WTC11 (cell line): ENCODE results near the gene CNOT1. TPM values are rescaled to one million over a fixed set of nuclear protein-coding genes. Genes with fewer than 3 reads are reported as not detected.

Source experiments
- ATAC-seq: fragments of 200-7000 bp; cut with Tn5 transposase; 2 replicates; pipeline ENCODE4 v1.10.0; 2021; ENCODE audit warnings: mild to moderate bottlenecking, moderate library complexity
- CTCF ChIA-PET: fragments of 300-600 bp; sonication (Branson Sonifier 250); formaldehyde crosslinking; loops from one replicate; lab custom pipeline; 2021; ENCODE audit warnings: antibody characterized with exemption; lab: Charles Lee
- POLR2A ChIA-PET: fragments of 350-600 bp; sonication (Branson Sonifier 250); formaldehyde crosslinking; loops from one replicate; lab custom pipeline; 2021; ENCODE audit warnings: antibody characterized with exemption; lab: Charles Lee
- DNase-seq: peaks from one replicate; pipeline ENCODE4 v3.0.0; 2021; ENCODE audit warnings: low spot score
- H3K27ac Mint-ChIP-seq: 2 replicates; pipeline ENCODE4 v1.8.0; 2021; ENCODE audit warnings: mixed read lengths
- H3K27me3 Mint-ChIP-seq: 2 replicates; pipeline ENCODE4 v1.8.0; 2021; ENCODE audit warnings: low read depth, mild to moderate bottlenecking, moderate library complexity, mixed read lengths
- H3K36me3 Mint-ChIP-seq: 2 replicates; pipeline ENCODE4 v1.8.0; 2021; ENCODE audit warnings: mixed read lengths
- H3K4me1 Mint-ChIP-seq: 2 replicates; pipeline ENCODE4 v1.8.0; 2022; ENCODE audit warnings: mixed read lengths
- H3K4me3 Mint-ChIP-seq: 2 replicates; pipeline ENCODE4 v1.8.0; 2021; ENCODE audit warnings: mild to moderate bottlenecking, moderate library complexity, mixed read lengths
- H3K9me3 Mint-ChIP-seq: 2 replicates; pipeline ENCODE4 v1.8.0; 2021; ENCODE audit warnings: mixed read lengths
- CTCF ChIP-seq: fragments of 200-600 bp; IDR thresholded peaks from 2 replicates; pipeline ENCODE4 v1.8.0; 2022; ENCODE audit warnings: antibody characterized with exemption
- FOXJ3 ChIP-seq: sonication (generic); formaldehyde crosslinking; IDR thresholded peaks from 2 replicates; pipeline ENCODE4 v1.9.0; 2021; ENCODE audit warnings: missing genetic modification reagents, mild to moderate bottlenecking, borderline replicate concordance
- FOXP4 ChIP-seq: sonication (generic); formaldehyde crosslinking; IDR thresholded peaks from 2 replicates; pipeline ENCODE4 v1.8.0; 2022; ENCODE audit warnings: mild to moderate bottlenecking, missing genetic modification reagents
- MAX ChIP-seq: sonication (generic); formaldehyde crosslinking; IDR thresholded peaks from 2 replicates; pipeline ENCODE4 v1.8.0; 2022; ENCODE audit warnings: mild to moderate bottlenecking, missing genetic modification reagents
- NFATC4 ChIP-seq: fragments of 250-450 bp; sonication (Bioruptor Pico); IDR thresholded peaks from 2 replicates; pipeline ENCODE4 v1.9.0; 2021; ENCODE audit warnings: mild to moderate bottlenecking
- NFYB ChIP-seq: sonication (generic); formaldehyde crosslinking; conservative IDR thresholded peaks from 2 replicates; pipeline ENCODE4 v1.8.0; 2022; ENCODE audit warnings: low read depth, missing genetic modification reagents
- NR3C1 ChIP-seq: sonication (generic); formaldehyde crosslinking; conservative IDR thresholded peaks from 2 replicates; pipeline ENCODE4 v1.8.1; 2023; ENCODE audit warnings: low read depth, mild to moderate bottlenecking, missing genetic modification reagents
- PRDM15 ChIP-seq: sonication (generic); formaldehyde crosslinking; IDR thresholded peaks from 2 replicates; pipeline ENCODE4 v1.8.0; 2022; ENCODE audit warnings: missing genetic modification reagents
- SMAD3 ChIP-seq: sonication (generic); formaldehyde crosslinking; IDR thresholded peaks from 2 replicates; pipeline ENCODE4 v1.8.0; 2022; ENCODE audit warnings: missing genetic modification reagents, mild to moderate bottlenecking, borderline replicate concordance
- SMAD4 ChIP-seq: sonication (generic); formaldehyde crosslinking; IDR thresholded peaks from 2 replicates; pipeline ENCODE4 v1.8.0; 2022; ENCODE audit warnings: mild to moderate bottlenecking, missing genetic modification reagents
- TCF7 ChIP-seq: sonication (generic); formaldehyde crosslinking; IDR thresholded peaks from 2 replicates; pipeline ENCODE4 v1.8.0; 2022; ENCODE audit warnings: mild to moderate bottlenecking, low read depth, missing genetic modification reagents, moderate library complexity
- ZNF219 ChIP-seq: sonication (generic); formaldehyde crosslinking; IDR thresholded peaks from 2 replicates; pipeline ENCODE4 v1.8.0; 2023; ENCODE audit warnings: missing genetic modification reagents, mild to moderate bottlenecking, borderline replicate concordance
- ZNF232 ChIP-seq: sonication (generic); formaldehyde crosslinking; IDR thresholded peaks from 2 replicates; pipeline ENCODE4 v1.8.0; 2022; ENCODE audit warnings: mild to moderate bottlenecking, missing genetic modification reagents
- ZNF396 ChIP-seq: fragments of 250-450 bp; sonication (Bioruptor Pico); IDR thresholded peaks from 2 replicates; pipeline ENCODE4 v1.8.0; 2021; ENCODE audit warnings: mild to moderate bottlenecking, moderate library complexity, borderline replicate concordance
- ZNF425 ChIP-seq: fragments of 250-450 bp; sonication (Bioruptor Pico); conservative IDR thresholded peaks from 2 replicates; pipeline ENCODE4 v1.9.0; 2021; ENCODE audit warnings: mild to moderate bottlenecking
- total RNA-seq: library from RNA; stranded (reverse); gene quantifications from 3 replicates; pipeline ENCODE4 v1.2.3, GENCODE V29; 2021
- TF ChIP-seq, protein P1 (sequence below): sonication (generic); formaldehyde crosslinking; IDR thresholded peaks from 2 replicates; pipeline ENCODE4 v1.8.0; 2023; ENCODE audit warnings: mild to moderate bottlenecking, missing genetic modification reagents
- TF ChIP-seq, protein P2 (sequence below): sonication (generic); formaldehyde crosslinking; IDR thresholded peaks from 2 replicates; pipeline ENCODE4 v1.8.1; 2023; ENCODE audit warnings: mild to moderate bottlenecking, missing genetic modification reagents, borderline replicate concordance
- TF ChIP-seq, protein P3 (sequence below): fragments of 250-450 bp; sonication (Bioruptor Pico); IDR thresholded peaks from 2 replicates; pipeline ENCODE4 v2.1.2; 2022; ENCODE audit warnings: mild to moderate bottlenecking, moderate library complexity

Gene CNOT1
- total RNA-seq, 1 experiment from 2014 or later, result 314 TPM

GRCh38 chr16:58497468-58497867 is 132.2 kb downstream of the CNOT1 start:
- no peaks in the 10 kb centered on the region for H3K36me3 Mint-ChIP-seq
- H3K9me3 Mint-ChIP-seq, result no peaks in the 10 kb centered on the region
- H3K27me3 Mint-ChIP-seq, result peaks cover 55% of the 10 kb centered on the region
- ChIA-PET POLR2A (interaction anchor here (0.7 kb wide), 1 partner anchor 17 kb away, joined by 4 read pairs; no protein-coding TSS in a partner anchor), CTCF (interaction anchor here (3.5 kb wide), 1 partner anchor 161 kb away, joined by 22 read pairs; no protein-coding TSS in a partner anchor)
- no peak for TF ChIP-seq NR3C1 (CRISPR knock-in tag)
- no peak for TF ChIP-seq PRDM15 (CRISPR knock-in tag)
- no peak for TF ChIP-seq ZNF425 (CRISPR knock-in tag)
- no peak for TF ChIP-seq FOXP4 (CRISPR knock-in tag)
- no peak for TF ChIP-seq MAX
- no peak for TF ChIP-seq SMAD3 (CRISPR knock-in tag)
- TF ChIP-seq SMAD4 (CRISPR knock-in tag), result no peak
- TF ChIP-seq NFATC4 (CRISPR knock-in tag), result no peak
- TF ChIP-seq, protein P1, sequence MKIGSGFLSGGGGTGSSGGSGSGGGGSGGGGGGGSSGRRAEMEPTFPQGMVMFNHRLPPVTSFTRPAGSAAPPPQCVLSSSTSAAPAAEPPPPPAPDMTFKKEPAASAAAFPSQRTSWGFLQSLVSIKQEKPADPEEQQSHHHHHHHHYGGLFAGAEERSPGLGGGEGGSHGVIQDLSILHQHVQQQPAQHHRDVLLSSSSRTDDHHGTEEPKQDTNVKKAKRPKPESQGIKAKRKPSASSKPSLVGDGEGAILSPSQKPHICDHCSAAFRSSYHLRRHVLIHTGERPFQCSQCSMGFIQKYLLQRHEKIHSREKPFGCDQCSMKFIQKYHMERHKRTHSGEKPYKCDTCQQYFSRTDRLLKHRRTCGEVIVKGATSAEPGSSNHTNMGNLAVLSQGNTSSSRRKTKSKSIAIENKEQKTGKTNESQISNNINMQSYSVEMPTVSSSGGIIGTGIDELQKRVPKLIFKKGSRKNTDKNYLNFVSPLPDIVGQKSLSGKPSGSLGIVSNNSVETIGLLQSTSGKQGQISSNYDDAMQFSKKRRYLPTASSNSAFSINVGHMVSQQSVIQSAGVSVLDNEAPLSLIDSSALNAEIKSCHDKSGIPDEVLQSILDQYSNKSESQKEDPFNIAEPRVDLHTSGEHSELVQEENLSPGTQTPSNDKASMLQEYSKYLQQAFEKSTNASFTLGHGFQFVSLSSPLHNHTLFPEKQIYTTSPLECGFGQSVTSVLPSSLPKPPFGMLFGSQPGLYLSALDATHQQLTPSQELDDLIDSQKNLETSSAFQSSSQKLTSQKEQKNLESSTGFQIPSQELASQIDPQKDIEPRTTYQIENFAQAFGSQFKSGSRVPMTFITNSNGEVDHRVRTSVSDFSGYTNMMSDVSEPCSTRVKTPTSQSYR (CRISPR knock-in tag), result no peak
- TF ChIP-seq, protein P2, sequence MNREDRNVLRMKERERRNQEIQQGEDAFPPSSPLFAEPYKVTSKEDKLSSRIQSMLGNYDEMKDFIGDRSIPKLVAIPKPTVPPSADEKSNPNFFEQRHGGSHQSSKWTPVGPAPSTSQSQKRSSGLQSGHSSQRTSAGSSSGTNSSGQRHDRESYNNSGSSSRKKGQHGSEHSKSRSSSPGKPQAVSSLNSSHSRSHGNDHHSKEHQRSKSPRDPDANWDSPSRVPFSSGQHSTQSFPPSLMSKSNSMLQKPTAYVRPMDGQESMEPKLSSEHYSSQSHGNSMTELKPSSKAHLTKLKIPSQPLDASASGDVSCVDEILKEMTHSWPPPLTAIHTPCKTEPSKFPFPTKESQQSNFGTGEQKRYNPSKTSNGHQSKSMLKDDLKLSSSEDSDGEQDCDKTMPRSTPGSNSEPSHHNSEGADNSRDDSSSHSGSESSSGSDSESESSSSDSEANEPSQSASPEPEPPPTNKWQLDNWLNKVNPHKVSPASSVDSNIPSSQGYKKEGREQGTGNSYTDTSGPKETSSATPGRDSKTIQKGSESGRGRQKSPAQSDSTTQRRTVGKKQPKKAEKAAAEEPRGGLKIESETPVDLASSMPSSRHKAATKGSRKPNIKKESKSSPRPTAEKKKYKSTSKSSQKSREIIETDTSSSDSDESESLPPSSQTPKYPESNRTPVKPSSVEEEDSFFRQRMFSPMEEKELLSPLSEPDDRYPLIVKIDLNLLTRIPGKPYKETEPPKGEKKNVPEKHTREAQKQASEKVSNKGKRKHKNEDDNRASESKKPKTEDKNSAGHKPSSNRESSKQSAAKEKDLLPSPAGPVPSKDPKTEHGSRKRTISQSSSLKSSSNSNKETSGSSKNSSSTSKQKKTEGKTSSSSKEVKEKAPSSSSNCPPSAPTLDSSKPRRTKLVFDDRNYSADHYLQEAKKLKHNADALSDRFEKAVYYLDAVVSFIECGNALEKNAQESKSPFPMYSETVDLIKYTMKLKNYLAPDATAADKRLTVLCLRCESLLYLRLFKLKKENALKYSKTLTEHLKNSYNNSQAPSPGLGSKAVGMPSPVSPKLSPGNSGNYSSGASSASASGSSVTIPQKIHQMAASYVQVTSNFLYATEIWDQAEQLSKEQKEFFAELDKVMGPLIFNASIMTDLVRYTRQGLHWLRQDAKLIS (CRISPR knock-in tag), result no peak
- TF ChIP-seq ZNF396 (CRISPR knock-in tag), result no peak
- TF ChIP-seq TCF7 (CRISPR knock-in tag), result no peak
- no peak for TF ChIP-seq ZNF232 (CRISPR knock-in tag)
- no peak for TF ChIP-seq CTCF
- no peak for TF ChIP-seq FOXJ3 (CRISPR knock-in tag)
- TF ChIP-seq, protein P3, sequence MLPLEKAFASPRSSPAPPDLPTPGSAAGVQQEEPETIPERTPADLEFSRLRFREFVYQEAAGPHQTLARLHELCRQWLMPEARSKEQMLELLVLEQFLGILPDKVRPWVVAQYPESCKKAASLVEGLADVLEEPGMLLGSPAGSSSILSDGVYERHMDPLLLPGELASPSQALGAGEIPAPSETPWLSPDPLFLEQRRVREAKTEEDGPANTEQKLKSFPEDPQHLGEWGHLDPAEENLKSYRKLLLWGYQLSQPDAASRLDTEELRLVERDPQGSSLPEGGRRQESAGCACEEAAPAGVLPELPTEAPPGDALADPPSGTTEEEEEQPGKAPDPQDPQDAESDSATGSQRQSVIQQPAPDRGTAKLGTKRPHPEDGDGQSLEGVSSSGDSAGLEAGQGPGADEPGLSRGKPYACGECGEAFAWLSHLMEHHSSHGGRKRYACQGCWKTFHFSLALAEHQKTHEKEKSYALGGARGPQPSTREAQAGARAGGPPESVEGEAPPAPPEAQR, result no peak
- no peak for TF ChIP-seq ZNF219 (CRISPR knock-in tag)
- no peak for TF ChIP-seq NFYB (CRISPR knock-in tag)
- peaks cover 16% of the 10 kb centered on the region for H3K4me1 Mint-ChIP-seq
- H3K4me3 Mint-ChIP-seq, result no peak overlapping the region
- DNase-seq (no peak), ATAC-seq (no peak)
- no peak overlapping the region for H3K27ac Mint-ChIP-seq
